ENCODE data around the gene S1PR3. TPM values are rescaled to one million over a fixed set of nuclear protein-coding genes. Genes with fewer than 3 reads are reported as not detected.

The S1PR3 gene
- total and polyA plus RNA-seq, 9 of the 15 experiments (the other 6 are each of a cell fraction or from before 2014, with no cell fraction given): 0.03 to 2.0 (median 0.29) TPM

DNA sequence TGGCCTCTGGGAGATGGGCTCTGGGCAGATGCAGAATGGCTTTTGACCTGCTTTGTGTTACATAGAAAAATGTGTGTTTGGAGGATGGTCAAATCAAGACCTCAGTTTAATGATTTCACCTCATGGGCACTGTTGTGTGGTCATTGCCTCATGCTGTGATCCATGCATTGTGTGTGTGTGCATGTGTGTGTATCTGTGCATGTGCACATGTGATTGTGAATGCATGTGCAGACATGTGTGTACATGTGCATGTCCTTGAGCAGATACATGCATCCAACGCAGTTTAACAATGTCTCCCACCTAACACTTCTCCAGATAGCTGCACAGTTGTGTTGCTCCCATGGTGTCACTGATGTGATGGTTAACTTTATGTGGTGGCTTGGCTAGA is 40.1 kb upstream of the S1PR3 start:
- no peak for ATAC-seq
- H3K4me2 ChIP-seq (ENCODE audit: insufficient read depth, low read length): no peak overlapping the region
- ChIA-PET POLR2A (no interaction called here), CTCF (ENCODE audit: low intra/inter-chr PET ratio) (no interaction called here)
- no peak for DNase-seq (ENCODE audit: extremely low read depth in 1 of 4, low spot score in 3 of 4)
- H3K9me1 ChIP-seq (ENCODE audit: control insufficient read depth, insufficient read depth, low read length): peaks cover 4% of the 10 kb centered on the region
- WGBS (ENCODE audit: insufficient coverage, low coverage, missing lambda C conversion rate): 20% methylated on average over 1 of the region's 1 CpG
- in situ Hi-C loops (cut with MboI) (no loop called here), intact Hi-C loops (cut with micrococcal nuclease) (no loop called here)
- no TSS peak for BruUV-seq (replicated peaks)
- no peaks in the 10 kb centered on the region; the same call in 1 of the 2 replicates for H4K20me1 ChIP-seq (replicated peaks; ENCODE audit: control insufficient read depth, insufficient read depth, low read length)
- H3K27me3 ChIP-seq (ENCODE audit: control insufficient read depth in 2 of 2, insufficient read depth in 2 of 2, low read length in 2 of 2): peaks cover 0 to 6% of the 10 kb centered on the region in 2 experiments; a peak in 1 of 5 replicates
- H2AFZ ChIP-seq (ENCODE audit: low read depth, low read length): no peak overlapping the region
- no peaks in the 10 kb centered on the region for H3K36me3 ChIP-seq (ENCODE audit: control insufficient read depth, insufficient read depth, low read length)
- H3K79me2 ChIP-seq (ENCODE audit: control insufficient read depth, insufficient read depth, low read length): no peaks in the 10 kb centered on the region
- H3K4me3 ChIP-seq: no peak overlapping the region
- no peak for FAIRE-seq
- no peak overlapping the region for H3K27ac ChIP-seq (ENCODE audit: extremely low read depth, low read depth, low read length)
- H3K4me1 ChIP-seq (replicated peaks in 1 of 2; ENCODE audit: control insufficient read depth in 2 of 2, insufficient read depth in 2 of 2, low read length in 2 of 2): peaks cover 6 to 22% of the 10 kb centered on the region in 2 experiments; a peak in 4 of 5 replicates
- no peaks in the 10 kb centered on the region for H3K9me3 ChIP-seq (replicated peaks; ENCODE audit: control insufficient read depth, insufficient read depth, low read depth, low read length)
- no peak overlapping the region for H3K9ac ChIP-seq (ENCODE audit: insufficient read depth in 1 of 2, low read depth in 2 of 2, low read length in 2 of 2)
- no peak for TF ChIP-seq MGA (IDR thresholded peaks at IDR 0.05)
- no peak for TF ChIP-seq ZNF146 (CRISPR knock-in tag; IDR thresholded peaks at IDR 0.05; ENCODE audit: unreplicated experiment)
- no peak for TF ChIP-seq NR1H2 (CRISPR knock-in tag; IDR thresholded peaks at IDR 0.05)
- TF ChIP-seq CTCFL (IDR thresholded peaks at IDR 0.05; ENCODE audit: borderline replicate concordance, insufficient read depth, low read depth, low read length, poor library complexity, severe bottlenecking): no peak
- TF ChIP-seq ARID2 (IDR thresholded peaks at IDR 0.05): no peak
- TF ChIP-seq TOE1 (IDR thresholded peaks at IDR 0.05; ENCODE audit: borderline replicate concordance): no peak
- TF ChIP-seq TOE1 (CRISPR knock-in tag; IDR thresholded peaks at IDR 0.05; ENCODE audit: borderline replicate concordance, low read depth): no peak
